ENCODE results near the gene AGTPBP1.

AGTPBP1 gene

GRCh38 chr9:85702726-85703289 is 38.9 kb downstream of the AGTPBP1 start:
- H3K27ac Mint-ChIP-seq, result no peak overlapping the region
- H3K4me3 Mint-ChIP-seq, result no peak overlapping the region
- no peaks in the 10 kb centered on the region for H3K9me3 Mint-ChIP-seq
- H3K36me3 Mint-ChIP-seq, result peaks cover 24% of the 10 kb centered on the region
- H3K27me3 Mint-ChIP-seq, result no peaks in the 10 kb centered on the region
- CTCF ChIA-PET, result no interaction called here
- DNase-seq, result no peak
- peaks cover 10% of the 10 kb centered on the region for H3K4me1 Mint-ChIP-seq

- Mint-ChIP-seq H3K27ac (no peak overlapping the region), H3K4me1 (peaks cover 10% of the 10 kb centered on the region)
- CTCF ChIA-PET, result no interaction called here
These were observed 39.6 kb downstream of the AGTPBP1 start for GRCh38 chr9:85702191-85702590.

GRCh38 chr9:85700330-85700729 is 41.4 kb downstream of the AGTPBP1 start:
- CTCF ChIA-PET, result no interaction called here
- H3K4me1 Mint-ChIP-seq, result peaks cover 10% of the 10 kb centered on the region

More at GRCh38 chr9:85702191-85702590, 39.6 kb downstream of the AGTPBP1 start:
- no peak overlapping the region for H3K4me3 Mint-ChIP-seq
- no peaks in the 10 kb centered on the region for H3K9me3 Mint-ChIP-seq
- DNase-seq, result no peak
- H3K27me3 Mint-ChIP-seq, result no peaks in the 10 kb centered on the region
- H3K36me3 Mint-ChIP-seq, result peaks cover 22% of the 10 kb centered on the region

GRCh38 chr9:85688361-85688760 is 53.4 kb downstream of the AGTPBP1 start:
- Mint-ChIP-seq H3K27ac (no peak overlapping the region), H3K36me3 (peaks cover 32% of the 10 kb centered on the region), H3K4me1 (no peaks in the 10 kb centered on the region), H3K4me3 (no peak overlapping the region), H3K27me3 (no peaks in the 10 kb centered on the region), H3K9me3 (no peaks in the 10 kb centered on the region)
- no peak for DNase-seq
- CTCF ChIA-PET, result interaction anchor here (1.5 kb wide), 1 partner anchor 10 kb away, joined by 3 read pairs; no protein-coding TSS in a partner anchor

More at GRCh38 chr9:85700330-85700729, 41.4 kb downstream of the AGTPBP1 start:
- Mint-ChIP-seq H3K27ac (no peak overlapping the region), H3K36me3 (peaks cover 18% of the 10 kb centered on the region), H3K4me3 (no peak overlapping the region), H3K27me3 (no peaks in the 10 kb centered on the region), H3K9me3 (no peaks in the 10 kb centered on the region)
- DNase-seq, result no peak

GRCh38 chr9:85685081-85685480 is 56.7 kb downstream of the AGTPBP1 start:
- H3K9me3 Mint-ChIP-seq, result no peaks in the 10 kb centered on the region
- no peak overlapping the region for H3K27ac Mint-ChIP-seq
- no peaks in the 10 kb centered on the region for H3K4me1 Mint-ChIP-seq
- no peak for DNase-seq
- peaks cover 29% of the 10 kb centered on the region for H3K36me3 Mint-ChIP-seq
- CTCF ChIA-PET, result no interaction called here
- no peak overlapping the region for H3K4me3 Mint-ChIP-seq
- H3K27me3 Mint-ChIP-seq, result no peaks in the 10 kb centered on the region

- no peaks in the 10 kb centered on the region for H3K4me1 Mint-ChIP-seq
- H3K9me3 Mint-ChIP-seq, result no peaks in the 10 kb centered on the region
- H3K4me3 Mint-ChIP-seq, result no peak overlapping the region
- CTCF ChIA-PET, result no interaction called here
- no peak for DNase-seq
- H3K27me3 Mint-ChIP-seq, result no peaks in the 10 kb centered on the region
- no peak overlapping the region for H3K27ac Mint-ChIP-seq
- peaks cover 30% of the 10 kb centered on the region for H3K36me3 Mint-ChIP-seq
These were observed 65.0 kb downstream of the AGTPBP1 start for GRCh38 chr9:85676790-85677189.

- H3K36me3 Mint-ChIP-seq, result peaks cover 38% of the 10 kb centered on the region
- no peak overlapping the region for H3K27ac Mint-ChIP-seq
- CTCF ChIA-PET, result interaction anchor here (0.7 kb wide), 1 partner anchor 57 kb away, joined by 3 read pairs; no protein-coding TSS in a partner anchor
- no peaks in the 10 kb centered on the region for H3K4me1 Mint-ChIP-seq
- H3K9me3 Mint-ChIP-seq, result no peaks in the 10 kb centered on the region
- no peak overlapping the region for H3K4me3 Mint-ChIP-seq
- H3K27me3 Mint-ChIP-seq, result no peaks in the 10 kb centered on the region
- DNase-seq, result no peak
These were observed 74.4 kb downstream of the AGTPBP1 start for GRCh38 chr9:85667374-85667773.

GRCh38 chr9:85666086-85666485 is 75.7 kb downstream of the AGTPBP1 start:
- Mint-ChIP-seq H3K36me3 (peaks cover 31% of the 10 kb centered on the region), H3K27ac (no peak overlapping the region), H3K4me3 (no peak overlapping the region), H3K9me3 (no peaks in the 10 kb centered on the region), H3K4me1 (no peaks in the 10 kb centered on the region), H3K27me3 (no peaks in the 10 kb centered on the region)
- no peak for DNase-seq
- CTCF ChIA-PET, result no interaction called here

GRCh38 chr9:85662573-85662972 is 79.2 kb downstream of the AGTPBP1 start:
- Mint-ChIP-seq H3K36me3 (peaks cover 17% of the 10 kb centered on the region), H3K9me3 (no peaks in the 10 kb centered on the region), H3K4me3 (no peak overlapping the region), H3K27ac (no peak overlapping the region), H3K27me3 (no peaks in the 10 kb centered on the region), H3K4me1 (no peaks in the 10 kb centered on the region)
- DNase-seq, result no peak
- CTCF ChIA-PET, result no interaction called here

GRCh38 chr9:85658716-85659115 is 83.0 kb downstream of the AGTPBP1 start:
- no peak overlapping the region for H3K27ac Mint-ChIP-seq
- no peak overlapping the region for H3K4me3 Mint-ChIP-seq
- no peaks in the 10 kb centered on the region for H3K9me3 Mint-ChIP-seq
- CTCF ChIA-PET, result no interaction called here
- peaks cover 16% of the 10 kb centered on the region for H3K36me3 Mint-ChIP-seq
- no peaks in the 10 kb centered on the region for H3K27me3 Mint-ChIP-seq
- no peak for DNase-seq
- H3K4me1 Mint-ChIP-seq, result no peaks in the 10 kb centered on the region

GRCh38 chr9:85653153-85653552 is 88.6 kb downstream of the AGTPBP1 start:
- no peak for DNase-seq
- H3K9me3 Mint-ChIP-seq, result no peaks in the 10 kb centered on the region
- CTCF ChIA-PET, result interaction anchor here (0.9 kb wide), 1 partner anchor 43 kb away, joined by 3 read pairs; no protein-coding TSS in a partner anchor
- no peak overlapping the region for H3K27ac Mint-ChIP-seq
- H3K27me3 Mint-ChIP-seq, result no peaks in the 10 kb centered on the region
- no peaks in the 10 kb centered on the region for H3K4me1 Mint-ChIP-seq
- peaks cover 22% of the 10 kb centered on the region for H3K36me3 Mint-ChIP-seq
- no peak overlapping the region for H3K4me3 Mint-ChIP-seq

- DNase-seq, result no peak
- CTCF ChIA-PET, result no interaction called here
These were observed 94.2 kb downstream of the AGTPBP1 start for GRCh38 chr9:85647571-85647970.

GRCh38 chr9:85645909-85646627 is 95.7 kb downstream of the AGTPBP1 start:
- no peaks in the 10 kb centered on the region for H3K4me1 Mint-ChIP-seq
- no peaks in the 10 kb centered on the region for H3K9me3 Mint-ChIP-seq
- peaks cover 27% of the 10 kb centered on the region for H3K36me3 Mint-ChIP-seq
- CTCF ChIA-PET, result no interaction called here
- no peaks in the 10 kb centered on the region for H3K27me3 Mint-ChIP-seq
- H3K4me3 Mint-ChIP-seq, result no peak overlapping the region
- DNase-seq, result no peak
- no peak overlapping the region for H3K27ac Mint-ChIP-seq

More at GRCh38 chr9:85647571-85647970, 94.2 kb downstream of the AGTPBP1 start:
- no peak overlapping the region for H3K4me3 Mint-ChIP-seq
- H3K4me1 Mint-ChIP-seq, result no peaks in the 10 kb centered on the region
- H3K9me3 Mint-ChIP-seq, result no peaks in the 10 kb centered on the region
- no peaks in the 10 kb centered on the region for H3K27me3 Mint-ChIP-seq
- H3K36me3 Mint-ChIP-seq, result peaks cover 20% of the 10 kb centered on the region
- no peak overlapping the region for H3K27ac Mint-ChIP-seq

- CTCF ChIA-PET, result interaction anchor here (1.1 kb wide), 1 partner anchor 29 kb away, joined by 5 read pairs; no protein-coding TSS in a partner anchor
- no peak for DNase-seq
- Mint-ChIP-seq H3K4me3 (no peak overlapping the region), H3K27me3 (no peaks in the 10 kb centered on the region), H3K27ac (no peak overlapping the region), H3K4me1 (no peaks in the 10 kb centered on the region), H3K9me3 (no peaks in the 10 kb centered on the region), H3K36me3 (peaks cover 21% of the 10 kb centered on the region)
These were observed 101.3 kb downstream of the AGTPBP1 start for GRCh38 chr9:85640425-85640824.

GRCh38 chr9:85639675-85640186 is 102.0 kb downstream of the AGTPBP1 start:
- Mint-ChIP-seq H3K9me3 (no peaks in the 10 kb centered on the region), H3K36me3 (peaks cover 21% of the 10 kb centered on the region), H3K27ac (no peak overlapping the region), H3K27me3 (no peaks in the 10 kb centered on the region), H3K4me3 (no peak overlapping the region), H3K4me1 (no peaks in the 10 kb centered on the region)
- CTCF ChIA-PET, result interaction anchor here (1.1 kb wide), 1 partner anchor 28 kb away, joined by 5 read pairs; no protein-coding TSS in a partner anchor
- no peak for DNase-seq
